K562 (cell line): ENCODE measurements around the gene LEPR. TPM values are rescaled to one million over a fixed set of nuclear protein-coding genes. Genes with fewer than 3 reads are reported as not detected.

Source experiments
- CEBPZ ChIP-seq: fragments of 150-350 bp; IDR thresholded peaks from 2 replicates; pipeline ENCODE4 v1.6.1; 2014; ENCODE audit warnings: low read depth, mild to moderate bottlenecking, low read length, borderline replicate concordance
- CXXC5 ChIP-seq: fragments of 250-450 bp; sonication (Bioruptor Pico); IDR thresholded peaks from 2 replicates; pipeline ENCODE4 v1.8.0; 2022; ENCODE audit warnings: inconsistent platforms, mild to moderate bottlenecking, moderate library complexity
- ETV6 ChIP-seq, 3 experiments: fragments of 150-350 bp in 1 of 3; sonication (generic) in 1 of 3; formaldehyde crosslinking in 1 of 3; IDR thresholded peaks; 2 replicates each; pipeline versions ENCODE4 v1.6.1 to v1.8.0; 2014 to 2022; ENCODE audit warnings: borderline replicate concordance in 2 of 3, low read depth in 2 of 3, antibody characterized with exemption in 1 of 3, low read length in 1 of 3, mild to moderate bottlenecking in 1 of 3, missing genetic modification reagents in 1 of 3
- FOXA1 ChIP-seq: fragments of 450-650 bp; IDR thresholded peaks from 2 replicates; pipeline ENCODE4 v1.6.1; 2016; ENCODE audit warnings: mild to moderate bottlenecking, borderline replicate concordance
- KHSRP ChIP-seq: fragments of 450-650 bp; IDR thresholded peaks from 2 replicates; pipeline ENCODE4 v1.6.1; 2017
- KLF13 ChIP-seq: fragments of 450-650 bp; IDR thresholded peaks from 2 replicates; pipeline ENCODE4 v1.6.1; 2016; ENCODE audit warnings: missing genetic modification characterization, low read depth, mild to moderate bottlenecking, missing compliant biosample characterization, moderate library complexity, borderline replicate concordance
- POU5F1 ChIP-seq: fragments of 150-350 bp; IDR thresholded peaks from 2 replicates; pipeline ENCODE4 v1.6.1; 2014; ENCODE audit warnings: borderline replicate concordance, low read length, low read depth, mild to moderate bottlenecking; ENCODE audit not compliant: partially characterized antibody
- STAG1 ChIP-seq: sonication (generic); formaldehyde crosslinking; IDR thresholded peaks from 2 replicates; pipeline ENCODE4 v1.5.0; 2020; ENCODE audit warnings: missing genetic modification reagents, borderline replicate concordance
- TRIM28 ChIP-seq: fragments of 450-650 bp; IDR thresholded peaks from 2 replicates; pipeline ENCODE4 v1.6.1; 2017
- ZBTB2 ChIP-seq: fragments of 450-650 bp; IDR thresholded peaks from 2 replicates; pipeline ENCODE4 v1.6.1; 2016; ENCODE audit warnings: antibody characterized with exemption
- ZNF12 ChIP-seq: sonication (generic); formaldehyde crosslinking; IDR thresholded peaks from 2 replicates; pipeline ENCODE4 v1.4.0; 2020; ENCODE audit warnings: mild to moderate bottlenecking, missing genetic modification reagents
- ZNF318 ChIP-seq, 2 experiments: fragments of 450-650 bp; IDR thresholded peaks; 2 replicates each; pipeline ENCODE4 v1.6.1; 2016; ENCODE audit warnings: mild to moderate bottlenecking in 2 of 2, borderline replicate concordance in 1 of 2, low read depth in 1 of 2, moderate library complexity in 1 of 2
- polyA plus RNA-seq, 8 experiments: library from polyadenylated mRNA; depleted of rRNA in 4 of 8; stranded (reverse) in 5 of 8; unstranded in 3 of 8; fragments of >200 nt; fragmentation: Nextera tagmentation in 2 of 8; fragmentation: Illumina TruSeq in 1 of 8; extraction: Ambion mirVana in 2 of 8; extraction: Trizol in 1 of 8; gene quantifications; 2 replicates each; pipeline versions ENCODE4 v1.2.1 to v1.2.3, GENCODE V29; 2011 to 2014; ENCODE audit warnings: inconsistent platforms in 1 of 8, missing spikeins in 1 of 8
- total RNA-seq, 7 experiments: library from RNA; depleted of rRNA in 6 of 7; stranded (reverse); fragments of >200 nt in 6 of 7; fragmentation: Illumina TruSeq in 2 of 7; extraction: Trizol in 2 of 7; gene quantifications; 2 replicates each; pipeline versions ENCODE4 v1.2.1 to v1.2.3, GENCODE V29; 2011 to 2021; ENCODE audit warnings: low replicate concordance in 1 of 7

Gene LEPR
- total and polyA plus RNA-seq, 9 of the 15 experiments (the other 6 are each of a cell fraction or from before 2014, with no cell fraction given), result 12.2 to 111 (median 43.1) TPM

DNA sequence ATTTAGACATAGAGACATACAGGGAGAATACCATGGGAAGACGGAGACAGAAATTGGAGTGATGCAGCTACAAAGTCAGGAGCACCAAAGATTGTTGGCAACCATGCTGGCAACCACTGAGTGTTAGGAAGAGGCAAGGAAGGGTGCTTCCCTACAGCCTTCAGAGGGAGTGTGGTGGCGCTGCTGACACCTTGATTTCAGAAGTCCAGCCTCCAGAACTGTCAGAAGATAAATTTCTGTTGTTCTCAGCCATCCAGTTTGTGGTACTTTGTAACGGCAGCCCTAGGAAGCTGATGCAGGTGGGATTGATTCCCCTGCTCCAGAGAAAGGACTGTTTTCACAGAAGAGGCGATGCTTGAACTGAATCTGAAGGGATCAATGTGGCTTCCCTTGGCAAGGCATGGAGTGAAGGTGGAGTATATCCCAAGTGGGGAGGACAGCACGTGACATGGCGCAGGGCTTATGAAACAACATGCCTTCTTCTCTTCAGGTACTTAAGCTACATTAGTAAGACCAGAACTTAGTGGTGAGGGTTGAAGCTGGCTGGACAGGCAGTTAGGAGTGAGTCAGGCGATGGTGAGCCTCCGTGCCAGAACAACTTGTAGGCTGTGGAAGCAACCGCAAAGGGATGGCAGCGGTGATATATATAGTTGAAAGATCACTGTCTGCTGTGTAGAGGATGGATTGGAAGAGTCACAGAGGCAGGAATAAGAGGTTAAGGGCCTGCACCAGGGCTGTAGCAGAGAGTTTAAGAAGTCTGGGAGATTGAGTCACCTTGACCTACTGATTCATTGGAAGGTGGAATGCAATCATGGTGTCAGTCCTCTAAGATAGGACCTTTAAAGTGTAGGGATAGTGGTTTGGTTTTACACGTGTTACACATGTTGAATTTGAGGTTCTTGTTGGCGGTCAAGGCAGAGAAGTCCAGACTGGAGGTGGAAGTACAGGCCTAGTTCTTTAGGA is 2.1 kb downstream of the LEPR start (continued):
- TF ChIP-seq FOXA1, result no peak
- TF ChIP-seq ZBTB2, result no peak
- TF ChIP-seq ZNF12, result no peak
- TF ChIP-seq KLF13 (tag), result no peak
- TF ChIP-seq TRIM28, result no peak
- no peak for TF ChIP-seq STAG1 (CRISPR knock-in tag)
- TF ChIP-seq ZNF318 (IDR thresholded peaks at IDR 0.05; ENCODE audit: borderline replicate concordance in 1 of 2, low read depth in 1 of 2), result 0 out of 4 replicates have a peak, but pooled peaks of 1 of the 2 experiments have one; percentile 12
- TF ChIP-seq CEBPZ, result no peak
- TF ChIP-seq POU5F1, result no peak
- TF ChIP-seq CXXC5 (CRISPR knock-in tag), result 0 out of 2 replicates have a peak, but pooled peaks have one; percentile 38
- TF ChIP-seq ETV6 (IDR thresholded peaks at IDR 0.05; ENCODE audit: borderline replicate concordance in 1 of 2, low read depth in 2 of 2, low read length in 1 of 2), result no peak
- TF ChIP-seq ETV6 (CRISPR knock-in tag; IDR thresholded peaks at IDR 0.05; ENCODE audit: borderline replicate concordance), result no peak
- TF ChIP-seq KHSRP, result no peak
